GM10266 (cell line): Measurements from ENCODE around the gene ZNF248.

Source experiments
- DNase-seq: peaks from one replicate; pipeline ENCODE4 v3.0.0; 2012; ENCODE audit errors: extremely low spot score
- TF ChIP-seq, protein P1 (sequence below): IDR thresholded peaks from 2 replicates; pipeline ENCODE4 v1.5.1; 2012; ENCODE audit warnings: mild to moderate bottlenecking, low read depth; ENCODE audit not compliant: control insufficient read depth, insufficient read depth; ENCODE audit errors: missing control alignments

ZNF248 gene

DNA sequence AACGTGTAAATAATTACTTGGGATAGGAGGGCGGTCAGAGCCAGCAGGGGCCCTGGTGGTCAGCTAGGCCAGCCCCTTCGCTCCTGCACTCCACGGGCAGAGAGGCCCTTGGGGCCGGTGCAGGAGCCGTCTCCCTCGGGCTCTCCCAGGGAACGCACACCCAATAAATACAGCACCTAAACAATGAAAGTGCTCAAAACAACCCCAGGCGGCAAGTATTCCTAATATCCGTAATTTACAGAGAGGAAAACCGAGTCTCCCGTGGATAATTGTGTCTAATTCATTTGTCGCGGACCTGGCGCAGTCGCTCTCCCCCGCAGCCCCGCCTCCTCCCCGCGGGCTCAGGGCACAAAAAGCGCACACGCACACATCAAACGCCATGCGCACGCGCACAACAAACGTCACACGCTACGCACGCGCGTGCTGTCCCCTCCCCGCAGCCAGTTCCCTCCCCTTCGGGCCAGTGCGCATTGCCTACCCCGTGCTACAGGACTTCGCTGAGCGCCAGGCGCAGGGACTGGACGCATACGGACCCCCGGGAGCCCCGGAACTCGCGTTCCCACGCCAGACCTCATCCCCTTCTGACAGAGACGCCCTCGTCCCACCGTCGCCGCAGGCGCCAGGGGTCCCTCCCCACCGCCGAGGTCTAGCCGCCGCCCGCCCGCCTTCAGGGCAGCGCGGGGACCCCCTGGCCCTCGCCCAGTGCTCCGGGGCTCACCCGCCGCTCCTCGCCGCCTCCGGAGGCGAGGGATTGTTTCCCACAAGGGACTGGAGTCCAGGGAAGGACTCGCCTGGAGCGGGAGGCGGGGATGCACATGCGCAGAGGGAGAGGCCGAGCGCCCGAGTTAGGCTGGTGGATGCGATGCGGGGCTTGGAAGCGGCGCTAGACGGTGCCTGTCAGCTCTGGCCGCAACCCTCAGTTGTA lies at the start of gene ZNF248:
Gene ZNF248 (minus strand): TSS at position 324 of the 925 bp plus-strand sequence. CDS start 1,300 bp downstream, outside the sequence.
- peak; percentile 91 for DNase-seq
- TF ChIP-seq, protein P1, sequence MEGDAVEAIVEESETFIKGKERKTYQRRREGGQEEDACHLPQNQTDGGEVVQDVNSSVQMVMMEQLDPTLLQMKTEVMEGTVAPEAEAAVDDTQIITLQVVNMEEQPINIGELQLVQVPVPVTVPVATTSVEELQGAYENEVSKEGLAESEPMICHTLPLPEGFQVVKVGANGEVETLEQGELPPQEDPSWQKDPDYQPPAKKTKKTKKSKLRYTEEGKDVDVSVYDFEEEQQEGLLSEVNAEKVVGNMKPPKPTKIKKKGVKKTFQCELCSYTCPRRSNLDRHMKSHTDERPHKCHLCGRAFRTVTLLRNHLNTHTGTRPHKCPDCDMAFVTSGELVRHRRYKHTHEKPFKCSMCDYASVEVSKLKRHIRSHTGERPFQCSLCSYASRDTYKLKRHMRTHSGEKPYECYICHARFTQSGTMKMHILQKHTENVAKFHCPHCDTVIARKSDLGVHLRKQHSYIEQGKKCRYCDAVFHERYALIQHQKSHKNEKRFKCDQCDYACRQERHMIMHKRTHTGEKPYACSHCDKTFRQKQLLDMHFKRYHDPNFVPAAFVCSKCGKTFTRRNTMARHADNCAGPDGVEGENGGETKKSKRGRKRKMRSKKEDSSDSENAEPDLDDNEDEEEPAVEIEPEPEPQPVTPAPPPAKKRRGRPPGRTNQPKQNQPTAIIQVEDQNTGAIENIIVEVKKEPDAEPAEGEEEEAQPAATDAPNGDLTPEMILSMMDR, result no peak

DNA sequence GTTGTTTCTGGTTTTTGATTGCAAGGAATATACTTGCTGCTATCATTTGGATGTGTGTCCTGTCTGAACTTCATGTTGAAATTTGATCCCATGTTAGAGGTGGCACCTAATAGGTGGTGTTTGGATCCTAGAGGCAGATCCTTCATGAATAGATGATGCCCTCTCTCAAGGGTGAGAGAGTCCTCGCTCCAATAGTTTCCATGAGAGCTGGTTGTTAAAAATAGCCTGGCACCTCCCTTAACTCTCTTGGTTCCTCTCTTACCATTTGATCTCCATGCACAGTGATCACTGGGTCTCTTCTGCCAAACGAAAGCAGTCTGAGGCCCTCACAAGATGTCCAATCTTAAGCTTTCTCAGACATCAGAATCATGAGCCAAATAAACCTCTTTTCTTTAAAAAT lies 49.0 kb upstream of the ZNF248 start:
- TF ChIP-seq, protein P1, result no peak
- no peak for DNase-seq

DNA sequence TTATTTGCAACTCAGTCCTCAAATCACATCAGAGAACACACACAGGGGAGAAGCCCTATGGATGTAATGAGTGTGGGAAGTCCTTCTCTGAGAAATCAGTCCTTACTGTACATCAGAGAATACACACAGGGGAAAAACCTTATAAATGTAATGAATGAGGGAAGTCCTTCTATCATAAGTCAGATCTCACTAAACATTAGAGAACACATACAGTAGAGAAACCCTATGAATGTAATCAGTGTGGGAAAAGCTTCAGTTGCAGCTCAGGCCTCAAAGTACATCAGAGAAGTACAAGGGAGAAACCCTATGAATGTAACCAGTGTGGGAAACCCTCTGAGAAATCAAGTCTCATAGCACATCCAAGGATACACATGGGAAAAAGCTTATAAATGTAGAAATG lies 39.0 kb upstream of the ZNF248 start:
- DNase-seq, result no peak
- TF ChIP-seq, protein P1, result no peak

DNA sequence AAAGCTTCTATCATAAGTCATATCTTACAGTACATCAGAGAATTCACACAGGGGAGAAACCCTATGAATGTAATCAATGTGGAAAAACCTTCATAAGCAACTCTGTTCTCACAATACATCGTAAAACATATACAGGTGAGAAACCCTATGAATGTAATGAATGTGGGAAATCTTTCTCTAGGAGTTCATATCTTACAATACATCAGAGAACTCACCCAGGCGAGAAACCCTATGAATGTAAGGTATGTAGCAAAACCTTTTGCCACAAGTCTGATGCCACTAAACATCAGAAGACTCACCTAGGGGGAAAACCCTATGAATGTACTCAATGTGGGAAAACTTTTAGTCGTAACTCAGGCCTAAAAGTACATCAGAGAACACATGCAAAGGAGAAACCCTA lies 38.3 kb upstream of the ZNF248 start:
- TF ChIP-seq, protein P1, result no peak

DNA sequence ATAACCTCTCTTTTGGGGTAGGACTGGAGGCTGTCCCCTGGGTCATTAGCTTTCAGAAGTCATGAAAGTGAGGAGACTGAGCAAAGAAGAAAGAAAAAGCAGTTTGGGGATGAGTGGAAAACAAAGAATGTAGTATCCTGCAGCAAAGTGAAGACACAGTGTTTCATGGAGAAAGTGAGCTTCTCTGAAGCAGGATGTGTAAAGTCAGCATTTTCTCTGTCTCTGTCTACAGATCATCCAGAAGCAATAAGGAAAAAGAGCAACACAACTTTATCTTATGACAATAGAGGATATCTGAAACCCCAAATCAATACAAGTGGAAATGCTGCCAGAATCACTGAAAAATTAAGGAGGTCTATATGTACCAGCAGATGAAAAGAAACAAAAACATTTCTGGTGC lies 28.4 kb upstream of the ZNF248 start:
- DNase-seq, result no peak
- TF ChIP-seq, protein P1, result no peak

More for the DNA sequence above, 38.3 kb upstream of the ZNF248 start:
- DNase-seq, result no peak

DNA sequence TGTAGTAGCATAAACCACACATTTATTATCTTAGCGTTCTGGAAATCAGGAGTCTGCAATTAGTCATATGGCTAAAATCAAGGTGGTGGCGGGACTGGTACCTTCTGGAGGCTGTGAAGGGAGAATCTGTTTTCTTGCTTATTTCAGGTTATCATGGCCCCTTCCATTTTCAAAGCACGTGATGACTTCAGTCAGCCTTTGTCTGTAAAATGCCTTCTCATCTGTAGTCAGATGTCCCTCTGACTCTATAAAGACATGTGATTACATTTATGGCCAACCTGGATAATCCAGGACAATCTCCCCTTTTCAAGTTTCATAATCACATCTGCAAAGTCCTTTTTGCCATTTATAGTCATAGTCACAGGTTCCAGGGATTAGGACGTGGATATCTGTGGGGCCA lies 15.5 kb upstream of the ZNF248 start:
- TF ChIP-seq, protein P1, result no peak
- DNase-seq, result no peak

DNA sequence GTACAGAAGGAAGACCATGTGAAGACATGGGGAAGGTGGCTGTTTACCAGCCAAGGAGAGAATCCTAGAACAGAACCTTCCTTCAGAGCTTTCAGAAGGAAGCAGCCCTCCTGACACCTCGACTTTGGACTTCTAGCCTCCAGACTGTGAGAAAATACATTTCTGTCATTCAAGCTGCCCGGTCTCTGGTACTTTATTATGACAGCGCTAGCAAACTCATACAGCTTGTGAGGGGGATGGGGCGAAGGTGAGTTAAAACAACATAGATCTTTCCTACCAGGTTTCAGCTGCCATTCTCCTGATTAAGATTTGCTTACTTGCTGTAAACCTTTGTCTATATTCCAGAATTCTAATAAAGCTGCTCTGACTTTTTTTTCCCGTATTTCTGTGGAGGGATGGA lies 14.9 kb upstream of the ZNF248 start:
- TF ChIP-seq, protein P1, result no peak
- DNase-seq, result no peak
